ENCODE data around the gene RPTOR. TPM values are rescaled to one million over a fixed set of nuclear protein-coding genes. Genes with fewer than 3 reads are reported as not detected.

The RPTOR gene
- total RNA-seq, 3 donors from 2014 or later (not counting 1 experiment from before 2014, with no cell fraction given), result 49.2 to 63.6 (median 55.4) TPM

GRCh38 chr17:80599546-80600305, 55.1 kb downstream of the RPTOR start:
- H3K4me3 Mint-ChIP-seq, result no peak overlapping the region
- H3K27me3 ChIP-seq (ENCODE audit: control insufficient read depth, insufficient read depth, low read length), result no peaks in the 10 kb centered on the region
- DNase-seq (no peak), ATAC-seq (no peak)
- 61% methylated on average over 8 of the region's 8 CpGs for WGBS (ENCODE audit: insufficient coverage)
- no peaks in the 10 kb centered on the region for H3K27me3 Mint-ChIP-seq (ENCODE audit: low read depth in 2 of 2)
- no peaks in the 10 kb centered on the region for H3K36me3 Mint-ChIP-seq
- no peak for TF ChIP-seq CTCF (IDR thresholded peaks at IDR 0.05)
- H3K36me3 ChIP-seq (ENCODE audit: control insufficient read depth, insufficient read depth, low read length), result no peaks in the 10 kb centered on the region
- peaks cover 51 to 62% of the 10 kb centered on the region in 2 donors for H3K4me1 Mint-ChIP-seq
- intact Hi-C loops (cut with micrococcal nuclease), result no loop called here
- no peak overlapping the region for H3K27ac ChIP-seq (ENCODE audit: low read length)
- no peaks in the 10 kb centered on the region for H3K9me3 ChIP-seq (ENCODE audit: control insufficient read depth, insufficient read depth, low read length)
- H3K27ac Mint-ChIP-seq, result peak overlapping the region in 1 of 2 donors; percentile 53
- no peak overlapping the region for H3K4me3 ChIP-seq (ENCODE audit: low read length)
- no peaks in the 10 kb centered on the region for H3K9me3 Mint-ChIP-seq
- H3K4me1 ChIP-seq (ENCODE audit: control insufficient read depth, insufficient read depth, low read length), result peaks cover 17% of the 10 kb centered on the region

- no peak overlapping the region for H3K4me3 Mint-ChIP-seq
- no peaks in the 10 kb centered on the region for H3K36me3 ChIP-seq (ENCODE audit: control insufficient read depth, insufficient read depth, low read length)
- peaks cover 17% of the 10 kb centered on the region for H3K4me1 ChIP-seq (ENCODE audit: control insufficient read depth, insufficient read depth, low read length)
- H3K4me3 ChIP-seq (ENCODE audit: low read length), result no peak overlapping the region
- no peak for TF ChIP-seq CTCF (IDR thresholded peaks at IDR 0.05)
- no peaks in the 10 kb centered on the region for H3K27me3 ChIP-seq (ENCODE audit: control insufficient read depth, insufficient read depth, low read length)
- H3K27ac Mint-ChIP-seq, result no peak overlapping the region
- WGBS (ENCODE audit: insufficient coverage), result 97% methylated on average over 10 of the region's 12 CpGs
- intact Hi-C loops (cut with micrococcal nuclease), result no loop called here
- no peaks in the 10 kb centered on the region for H3K27me3 Mint-ChIP-seq (ENCODE audit: low read depth in 2 of 2)
- no peak for DNase-seq
- H3K36me3 Mint-ChIP-seq, result no peaks in the 10 kb centered on the region
- no peaks in the 10 kb centered on the region for H3K9me3 Mint-ChIP-seq
- H3K9me3 ChIP-seq (ENCODE audit: control insufficient read depth, insufficient read depth, low read length), result no peaks in the 10 kb centered on the region
- peaks cover 46 to 67% of the 10 kb centered on the region in 2 donors for H3K4me1 Mint-ChIP-seq
- no peak for ATAC-seq
- no peak overlapping the region for H3K27ac ChIP-seq (ENCODE audit: low read length)
Measured at GRCh38 chr17:80601146-80601545, 56.5 kb downstream of the RPTOR start.

- peaks cover 36 to 51% of the 10 kb centered on the region in 2 donors for H3K4me1 Mint-ChIP-seq
- no peaks in the 10 kb centered on the region for H3K36me3 Mint-ChIP-seq
- no peaks in the 10 kb centered on the region for H3K27me3 Mint-ChIP-seq (ENCODE audit: low read depth in 2 of 2)
- no peaks in the 10 kb centered on the region for H3K36me3 ChIP-seq (ENCODE audit: control insufficient read depth, insufficient read depth, low read length)
- no peaks in the 10 kb centered on the region for H3K9me3 ChIP-seq (ENCODE audit: control insufficient read depth, insufficient read depth, low read length)
- no peak overlapping the region for H3K4me3 Mint-ChIP-seq
- intact Hi-C loops (cut with micrococcal nuclease), result no loop called here
- peak overlapping the region in 1 of 2 donors; percentile 36 for H3K27ac Mint-ChIP-seq
- 87% methylated on average over 10 of the region's 10 CpGs for WGBS (ENCODE audit: insufficient coverage)
- no peak overlapping the region for H3K27ac ChIP-seq (ENCODE audit: low read length)
- H3K9me3 Mint-ChIP-seq, result no peaks in the 10 kb centered on the region
- no peaks in the 10 kb centered on the region for H3K27me3 ChIP-seq (ENCODE audit: control insufficient read depth, insufficient read depth, low read length)
- TF ChIP-seq CTCF (IDR thresholded peaks at IDR 0.05), result no peak
- ATAC-seq (no peak), DNase-seq (no peak)
- no peak overlapping the region for H3K4me3 ChIP-seq (ENCODE audit: low read length)
- peaks cover 17% of the 10 kb centered on the region for H3K4me1 ChIP-seq (ENCODE audit: control insufficient read depth, insufficient read depth, low read length)
Measured at GRCh38 chr17:80603396-80603795, 58.8 kb downstream of the RPTOR start.
